PC-3 (cell line): Measurements from ENCODE around the gene FAM184A.

Experiments
- EZH2 ChIP-seq: fragments of 300-600 bp; sonication (generic); IDR thresholded peaks from one replicate; pipeline ENCODE4 v1.6.1; 2017; ENCODE audit warnings: antibody characterized with exemption, mild to moderate bottlenecking, low read length; ENCODE audit not compliant: unreplicated experiment
- EZH2phosphoT487 ChIP-seq: fragments of 300-600 bp; sonication (generic); IDR thresholded peaks from 2 replicates; pipeline ENCODE4 v1.6.1; 2018; ENCODE audit warnings: mild to moderate bottlenecking, antibody characterized with exemption, low read length, borderline replicate concordance
- TF ChIP-seq, protein P1 (sequence below): fragments of 300-600 bp; sonication (generic); conservative IDR thresholded peaks from 2 replicates; pipeline ENCODE4 v1.5.1; 2017; ENCODE audit warnings: antibody characterized with exemption, low read depth, mild to moderate bottlenecking, low read length

DNA sequence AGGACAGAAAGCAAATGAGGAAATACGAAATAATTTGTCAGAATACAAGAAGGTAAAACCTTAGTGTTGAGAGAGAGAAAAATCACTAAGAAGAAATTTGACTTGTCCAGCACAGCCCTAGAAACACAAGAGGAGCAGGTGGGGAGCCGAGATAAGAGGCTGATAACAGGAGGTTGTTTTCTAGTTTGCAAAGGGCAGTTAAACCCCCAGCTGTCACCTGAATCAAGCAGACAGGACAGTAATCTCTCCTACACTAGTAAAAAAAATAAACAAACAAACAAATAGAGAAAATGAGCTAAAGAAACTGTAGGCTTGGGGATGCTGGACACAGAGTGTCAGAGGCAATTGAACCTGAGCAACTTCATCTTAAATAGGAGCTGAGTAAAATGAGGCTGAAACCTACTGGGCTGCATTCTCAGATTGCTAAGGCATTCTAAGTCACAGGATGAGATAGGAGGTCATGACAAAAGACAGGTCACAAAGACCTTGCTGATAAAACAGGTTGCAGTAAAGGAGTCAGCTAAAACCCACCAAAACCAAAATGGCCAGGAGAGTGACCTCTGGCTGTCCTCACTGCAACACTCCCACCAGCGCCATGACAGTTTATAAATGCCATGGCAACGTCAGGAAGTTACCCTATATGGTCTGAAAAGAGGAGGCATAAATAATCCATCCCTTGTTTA, 40.4 kb downstream of the FAM184A start:
- TF ChIP-seq, protein P1, sequence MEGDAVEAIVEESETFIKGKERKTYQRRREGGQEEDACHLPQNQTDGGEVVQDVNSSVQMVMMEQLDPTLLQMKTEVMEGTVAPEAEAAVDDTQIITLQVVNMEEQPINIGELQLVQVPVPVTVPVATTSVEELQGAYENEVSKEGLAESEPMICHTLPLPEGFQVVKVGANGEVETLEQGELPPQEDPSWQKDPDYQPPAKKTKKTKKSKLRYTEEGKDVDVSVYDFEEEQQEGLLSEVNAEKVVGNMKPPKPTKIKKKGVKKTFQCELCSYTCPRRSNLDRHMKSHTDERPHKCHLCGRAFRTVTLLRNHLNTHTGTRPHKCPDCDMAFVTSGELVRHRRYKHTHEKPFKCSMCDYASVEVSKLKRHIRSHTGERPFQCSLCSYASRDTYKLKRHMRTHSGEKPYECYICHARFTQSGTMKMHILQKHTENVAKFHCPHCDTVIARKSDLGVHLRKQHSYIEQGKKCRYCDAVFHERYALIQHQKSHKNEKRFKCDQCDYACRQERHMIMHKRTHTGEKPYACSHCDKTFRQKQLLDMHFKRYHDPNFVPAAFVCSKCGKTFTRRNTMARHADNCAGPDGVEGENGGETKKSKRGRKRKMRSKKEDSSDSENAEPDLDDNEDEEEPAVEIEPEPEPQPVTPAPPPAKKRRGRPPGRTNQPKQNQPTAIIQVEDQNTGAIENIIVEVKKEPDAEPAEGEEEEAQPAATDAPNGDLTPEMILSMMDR = no peak
- TF ChIP-seq EZH2phosphoT487 (no peak), EZH2 (no peak)
